HG03342 (cell line): ENCODE measurements around the gene NEUROD4.

ENCODE experiments used
- ATAC-seq: cut with Tn5 transposase; IDR thresholded peaks from one replicate; pipeline ENCODE4 v1.9.1; 2021; ENCODE audit warnings: mild to moderate bottlenecking, moderate library complexity; ENCODE audit not compliant: unreplicated experiment

NEUROD4 gene

GRCh38 chr12:55058082-55058481 is 38.3 kb downstream of the NEUROD4 start:
- ATAC-seq, result no peak

GRCh38 chr12:55058776-55059175 is 39.0 kb downstream of the NEUROD4 start:
- no peak for ATAC-seq

- peak; percentile 99 for ATAC-seq
Observed at GRCh38 chr12:55060470-55060869, 40.7 kb downstream of the NEUROD4 start.

- ATAC-seq, result no peak
Observed at GRCh38 chr12:55061024-55061423, 41.2 kb downstream of the NEUROD4 start.

GRCh38 chr12:55063291-55063690 is 43.5 kb downstream of the NEUROD4 start:
- ATAC-seq, result no peak

GRCh38 chr12:55065535-55065934 is 45.8 kb downstream of the NEUROD4 start:
- ATAC-seq, result no peak

GRCh38 chr12:55067701-55068100 is 47.9 kb downstream of the NEUROD4 start:
- no peak for ATAC-seq

- peak; percentile 71 for ATAC-seq
Observed at GRCh38 chr12:55068416-55069010, 48.7 kb downstream of the NEUROD4 start.

GRCh38 chr12:55072083-55072482 is 52.3 kb downstream of the NEUROD4 start:
- peak; percentile 50 for ATAC-seq

- peak; percentile 63 for ATAC-seq
Observed at GRCh38 chr12:55073043-55074022, 53.6 kb downstream of the NEUROD4 start.

- ATAC-seq, result no peak
Observed at GRCh38 chr12:55074806-55075205, 55.0 kb downstream of the NEUROD4 start.
